Stimulated activated CD4-positive, alpha-beta T cell treated with anti-CD3 and anti-CD28 coated beads, Interleukin-1b, Interleukin-23, amount 100 ng/mL, for 1 hour (primary cell): ENCODE measurements around the gene HTRA3.

Experiments used
- DNase-seq, 2 donors: peaks; one replicate each; pipeline ENCODE4 v3.0.0-alpha.2; 2020; ENCODE audit warnings: low read depth in 2 of 2

The HTRA3 gene

GRCh38 chr4:8266508-8266907 lies 3.0 kb upstream of the HTRA3 start:
- DNase-seq, result no peak

GRCh38 chr4:8267077-8267476 lies 2.5 kb upstream of the HTRA3 start:
- DNase-seq, result no peak

- DNase-seq, result no peak
Measured at GRCh38 chr4:8268211-8268610, 1.3 kb upstream of the HTRA3 start.

- DNase-seq, result no peak
Measured at GRCh38 chr4:8268901-8269534, 536 bp upstream of the HTRA3 start.

GRCh38 chr4:8270418-8270771 lies 841 bp downstream of the HTRA3 start:
- no peak for DNase-seq

- no peak for DNase-seq
Measured at GRCh38 chr4:8270912-8271815, 1.6 kb downstream of the HTRA3 start.

GRCh38 chr4:8271821-8272220 lies 2.3 kb downstream of the HTRA3 start:
- no peak for DNase-seq

- DNase-seq, result no peak
Measured at GRCh38 chr4:8272472-8273428, 3.2 kb downstream of the HTRA3 start.

- DNase-seq, result no peak
Measured at GRCh38 chr4:8273450-8273849, 3.9 kb downstream of the HTRA3 start.

GRCh38 chr4:8274066-8274652 lies 4.6 kb downstream of the HTRA3 start:
- no peak for DNase-seq

GRCh38 chr4:8274765-8275547 lies 5.4 kb downstream of the HTRA3 start:
- DNase-seq, result no peak

- no peak for DNase-seq
Measured at GRCh38 chr4:8275548-8275910, 6.0 kb downstream of the HTRA3 start.

- no peak for DNase-seq
Measured at GRCh38 chr4:8276358-8277240, 7.0 kb downstream of the HTRA3 start.

- no peak for DNase-seq
Measured at GRCh38 chr4:8277356-8278008, 7.9 kb downstream of the HTRA3 start.

- no peak for DNase-seq
Measured at GRCh38 chr4:8278009-8278395, 8.4 kb downstream of the HTRA3 start.

- DNase-seq, result no peak
Measured at GRCh38 chr4:8278421-8279287, 9.1 kb downstream of the HTRA3 start.

- no peak for DNase-seq
Measured at GRCh38 chr4:8279321-8280157, 10.0 kb downstream of the HTRA3 start.
